ENCODE results near the gene MX2.

- TF ChIP-seq CTCF (IDR thresholded peaks at IDR 0.05) (no peak), EZH2 (IDR thresholded peaks at IDR 0.05; ENCODE audit: borderline replicate concordance, insufficient read depth, low read depth, low read length, poor library complexity, severe bottlenecking) (no peak)
Observed at GRCh38 chr21:41390043-41390639, 28.3 kb downstream of the MX2 start.

All from B cell (primary cell).